ENCODE measurements around the gene NHS. TPM values are rescaled to one million over a fixed set of nuclear protein-coding genes. Genes with fewer than 3 reads are reported as not detected.
A peak's percentile ranks its signal among the peaks of the same experiment; 100 is the strongest.

NHS gene
- polyA plus RNA-seq, 1 donor (not counting 4 experiments of a cell fraction or from before 2014, with no cell fraction given) = 5.4 TPM

- dilution Hi-C loops (cut with MboI; ENCODE audit: extremely low pct_ligation_motif_present, low sequenced_read_pairs) = no loop called here
- Histone ChIP-seq H3K9ac (ENCODE audit: control insufficient read depth, extremely low read depth, insufficient read depth, low read length) (no peak overlapping the region), H3K4me2 (ENCODE audit: control insufficient read depth, extremely low read depth, insufficient read depth, low read depth, low read length) (no peak overlapping the region), H3K4me3 (ENCODE audit: control insufficient read depth in 2 of 3, extremely low read depth in 1 of 3, insufficient read depth in 2 of 3, low read depth in 1 of 3, low read length in 3 of 3) (no peak overlapping the region), H3K79me2 (ENCODE audit: control insufficient read depth, insufficient read depth, low read length) (peaks cover 11% of the 10 kb centered on the region), H2AFZ (ENCODE audit: control insufficient read depth, low read length) (no peak overlapping the region), H3K4me1 (ENCODE audit: control insufficient read depth, extremely low read depth, insufficient read depth, low read length) (peaks cover 9% of the 10 kb centered on the region), H3K27ac (ENCODE audit: control insufficient read depth, insufficient read depth, low read length) (no peak overlapping the region), H3K36me3 (ENCODE audit: control insufficient read depth in 2 of 2, extremely low read depth in 1 of 2, insufficient read depth in 2 of 2, low read length in 2 of 2) (no peaks in the 10 kb centered on the region), H3K9me1 (ENCODE audit: control insufficient read depth, extremely low read depth, insufficient read depth, low read length) (no peaks in the 10 kb centered on the region), H4K20me1 (ENCODE audit: control insufficient read depth, extremely low read depth, insufficient read depth, low read length) (no peaks in the 10 kb centered on the region), H3K27me3 (ENCODE audit: control insufficient read depth, extremely low read depth, insufficient read depth, low read length) (no peaks in the 10 kb centered on the region), H3K9me3 (ENCODE audit: control insufficient read depth, low read depth, low read length) (no peaks in the 10 kb centered on the region)
- DNase-seq (ENCODE audit: low read depth, low spot score) = no peak
- TF ChIP-seq CTCF (optimal IDR thresholded peaks at IDR 0.05 in 1 of 3, IDR thresholded peaks at IDR 0.05 in 1 of 3, conservative IDR thresholded peaks at IDR 0.05 in 1 of 3; ENCODE audit: extremely low read depth in 1 of 3, insufficient read depth in 2 of 3, low read length in 3 of 3) (no peak), EZH2 (IDR thresholded peaks at IDR 0.05; ENCODE audit: low read length) (no peak)
- FAIRE-seq = no peak
These were observed 154.2 kb downstream of the NHS start for GRCh38 chrX:17529151-17529745.

- Histone ChIP-seq H3K79me2 (ENCODE audit: control insufficient read depth, insufficient read depth, low read length) (peaks cover 4% of the 10 kb centered on the region), H3K9me3 (ENCODE audit: control insufficient read depth, low read depth, low read length) (no peaks in the 10 kb centered on the region), H2AFZ (ENCODE audit: control insufficient read depth, low read length) (no peak overlapping the region), H3K9me1 (ENCODE audit: control insufficient read depth, extremely low read depth, insufficient read depth, low read length) (no peaks in the 10 kb centered on the region), H3K36me3 (ENCODE audit: control insufficient read depth in 2 of 2, extremely low read depth in 1 of 2, insufficient read depth in 2 of 2, low read length in 2 of 2) (no peaks in the 10 kb centered on the region), H3K4me2 (ENCODE audit: control insufficient read depth, extremely low read depth, insufficient read depth, low read depth, low read length) (no peak overlapping the region), H3K4me1 (ENCODE audit: control insufficient read depth, extremely low read depth, insufficient read depth, low read length) (peaks cover 9% of the 10 kb centered on the region), H4K20me1 (ENCODE audit: control insufficient read depth, extremely low read depth, insufficient read depth, low read length) (no peaks in the 10 kb centered on the region), H3K27me3 (ENCODE audit: control insufficient read depth, extremely low read depth, insufficient read depth, low read length) (no peaks in the 10 kb centered on the region), H3K27ac (ENCODE audit: control insufficient read depth, insufficient read depth, low read length) (no peak overlapping the region), H3K9ac (ENCODE audit: control insufficient read depth, extremely low read depth, insufficient read depth, low read length) (no peak overlapping the region), H3K4me3 (ENCODE audit: control insufficient read depth in 2 of 3, extremely low read depth in 1 of 3, insufficient read depth in 2 of 3, low read depth in 1 of 3, low read length in 3 of 3) (no peak overlapping the region)
- no peak for FAIRE-seq
- TF ChIP-seq CTCF (optimal IDR thresholded peaks at IDR 0.05 in 1 of 3, IDR thresholded peaks at IDR 0.05 in 1 of 3, conservative IDR thresholded peaks at IDR 0.05 in 1 of 3; ENCODE audit: extremely low read depth in 1 of 3, insufficient read depth in 2 of 3, low read length in 3 of 3) = peak in 1 of 3 experiments; percentile 3
- no peak for TF ChIP-seq EZH2 (IDR thresholded peaks at IDR 0.05; ENCODE audit: low read length)
- no peak for DNase-seq (ENCODE audit: low read depth, low spot score)
- dilution Hi-C loops (cut with MboI; ENCODE audit: extremely low pct_ligation_motif_present, low sequenced_read_pairs) = no loop called here
These were observed 156.5 kb downstream of the NHS start for GRCh38 chrX:17531500-17531899.
